Brain pericyte (primary cell): Measurements from ENCODE around the gene ANKAR.
"Not testable (repeated sequence)": the region's sequence is repeated elsewhere in the genome, so short reads cannot be mapped to it uniquely, and the experiment has no call there.

Source experiments
- DNase-seq: peaks from one replicate; pipeline ENCODE4 v3.0.0-alpha.2; 2012; ENCODE audit warnings: low read depth, low spot score

ANKAR gene

GRCh38 chr2:189674374-189675112 is at the start of gene ANKAR:
TSS of gene ANKAR (plus strand) at chr2:189674670. CDS start at chr2:189676491, 1,821 bp downstream.
- peak; percentile 78 for DNase-seq

DNA sequence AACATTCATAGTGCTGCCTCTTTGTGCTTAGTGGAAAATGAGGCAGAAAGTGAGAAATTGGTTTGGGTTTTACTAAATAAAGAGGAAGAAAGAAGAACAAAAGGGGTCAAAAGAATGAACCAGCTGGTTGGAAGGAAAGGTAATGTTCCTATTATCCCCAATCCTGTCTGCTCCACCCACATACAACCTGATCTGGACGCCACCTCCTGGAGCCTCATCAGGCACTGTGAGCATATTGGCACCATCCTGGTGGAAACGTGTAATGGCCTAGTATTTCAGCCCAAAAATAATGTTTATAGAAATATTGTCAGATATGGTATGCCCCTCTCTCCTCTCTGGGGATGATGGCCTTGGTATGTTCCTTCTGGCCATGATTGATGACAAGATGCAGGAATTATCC is 48.8 kb upstream of the ANKAR start:
- DNase-seq: no peak

- DNase-seq: no peak
These were observed 46.7 kb upstream of the ANKAR start for GRCh38 chr2:189627789-189628188.

DNA sequence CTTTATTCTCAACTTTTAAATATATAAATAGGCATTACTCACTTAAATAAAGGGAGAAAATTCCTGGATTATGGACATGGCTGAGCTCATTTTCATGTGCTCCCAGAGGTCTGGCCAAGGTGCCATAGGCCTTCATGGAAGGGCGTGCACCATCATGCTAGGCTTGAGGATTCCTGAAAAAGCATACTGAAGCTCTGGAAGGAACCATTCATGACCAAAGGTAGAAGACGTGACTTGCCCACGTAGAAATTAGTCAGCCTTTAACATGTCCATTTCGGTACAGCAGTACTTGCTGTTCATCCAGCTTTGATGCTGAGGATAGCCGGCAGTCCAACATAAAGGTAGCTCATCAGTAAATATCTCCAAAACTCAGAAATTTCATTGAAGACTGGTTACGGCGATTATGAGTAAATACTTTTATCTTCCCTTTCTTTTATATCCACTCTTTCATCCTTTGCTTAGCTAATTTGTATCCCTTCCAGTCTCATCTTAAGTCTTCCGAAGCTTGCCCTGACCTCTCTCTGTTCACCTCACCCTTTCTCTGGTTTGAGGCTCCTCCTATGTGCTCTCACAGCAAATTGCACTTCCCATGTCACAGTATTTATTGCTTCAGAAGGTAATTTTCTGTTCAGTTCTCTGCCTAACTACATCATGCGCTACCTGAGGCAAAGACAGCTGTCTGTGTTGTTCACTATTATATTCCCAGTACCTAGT is 45.5 kb upstream of the ANKAR start:
- no peak for DNase-seq

GRCh38 chr2:189629531-189630453 is 44.7 kb upstream of the ANKAR start:
- peak; percentile 36 for DNase-seq

DNA sequence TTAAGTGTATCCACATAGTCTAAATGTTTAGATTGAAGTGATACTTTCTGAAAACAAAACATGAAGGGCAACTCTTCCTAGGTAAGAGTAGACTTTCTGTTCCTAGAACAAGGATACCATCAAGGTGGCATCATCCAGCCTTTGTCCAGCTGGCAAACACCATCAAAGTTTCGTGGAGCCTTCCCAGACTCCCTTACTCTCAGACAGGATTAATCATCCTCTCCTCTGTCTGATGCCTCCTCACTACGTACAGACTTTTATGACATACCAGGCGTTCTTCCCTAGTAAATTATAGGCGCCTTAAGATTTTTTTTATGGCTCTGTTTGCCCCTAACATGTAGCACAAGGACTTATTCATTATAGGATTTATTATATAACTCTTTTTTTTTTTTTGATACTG is 42.6 kb upstream of the ANKAR start:
- DNase-seq: no peak

DNA sequence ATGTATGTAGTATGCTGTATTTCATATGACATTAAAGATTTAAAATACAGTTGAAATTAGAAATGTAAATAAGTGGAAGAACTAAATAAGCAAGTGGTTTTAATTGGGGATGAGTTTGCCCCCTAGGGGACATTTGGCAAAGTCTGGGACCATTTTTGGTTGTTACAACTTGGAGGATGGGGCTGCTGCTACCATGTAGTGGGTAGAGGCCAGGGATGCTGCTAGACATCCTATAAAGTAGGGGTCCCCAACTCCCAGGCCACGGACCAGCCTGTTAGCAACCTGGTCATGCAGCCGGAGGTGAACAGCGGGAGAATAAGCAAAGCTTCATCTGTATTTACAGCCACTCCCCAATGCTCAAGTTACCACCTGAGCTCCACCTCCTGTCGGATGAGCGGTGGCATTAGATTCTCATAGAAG is 41.1 kb upstream of the ANKAR start:
- DNase-seq: no peak

DNA sequence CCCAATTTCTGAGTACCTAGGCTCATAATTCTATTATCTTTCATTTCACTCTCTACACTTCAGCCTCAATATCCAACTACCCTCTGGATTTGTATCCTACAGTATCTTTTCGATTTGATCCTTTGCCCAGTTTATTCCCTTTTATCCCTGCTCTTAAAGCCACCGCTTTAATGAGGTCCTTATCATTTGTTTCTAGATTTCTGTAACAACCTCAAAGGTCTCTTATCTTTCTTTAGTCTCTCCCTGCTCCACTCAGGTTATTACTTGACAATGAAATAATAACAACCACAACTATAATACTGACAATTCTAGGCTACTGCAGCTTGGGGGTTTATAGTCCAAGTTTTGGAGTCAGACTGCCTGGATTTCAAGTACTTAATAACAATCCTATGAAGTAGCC is 39.1 kb upstream of the ANKAR start:
- no peak for DNase-seq

DNA sequence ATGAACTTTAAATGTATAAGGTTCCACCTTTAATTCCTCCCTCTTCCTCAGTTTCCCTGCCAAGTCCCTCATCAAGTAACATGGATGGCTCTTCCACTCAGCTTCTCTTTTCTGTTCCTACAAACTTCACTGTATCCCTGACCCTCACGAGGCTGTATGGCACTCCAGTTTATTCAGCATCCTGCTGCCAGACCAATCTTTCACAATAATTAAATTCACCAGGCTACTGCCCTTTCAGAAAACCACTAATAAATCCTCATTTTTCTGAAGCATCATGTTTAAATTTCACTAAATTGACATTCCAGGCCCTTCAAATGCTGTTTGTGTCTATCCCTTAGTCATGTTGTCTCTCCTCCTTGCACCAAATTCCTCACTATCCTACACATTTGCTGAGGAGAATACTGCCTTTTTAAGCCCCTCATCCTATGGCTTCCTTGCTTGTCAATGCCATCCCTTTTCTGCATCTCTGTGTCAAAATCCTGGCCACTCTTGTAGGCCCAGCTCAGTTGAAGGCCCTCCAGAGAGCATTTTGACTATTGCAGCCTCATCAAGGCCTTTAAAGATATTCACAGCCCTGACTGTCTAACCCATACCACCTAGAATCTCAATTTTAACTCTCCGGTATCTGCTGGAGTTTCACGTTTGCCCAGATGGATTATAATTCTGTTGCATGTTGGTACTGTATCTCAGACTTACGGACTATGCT is 36.0 kb upstream of the ANKAR start:
- DNase-seq: no peak

DNA sequence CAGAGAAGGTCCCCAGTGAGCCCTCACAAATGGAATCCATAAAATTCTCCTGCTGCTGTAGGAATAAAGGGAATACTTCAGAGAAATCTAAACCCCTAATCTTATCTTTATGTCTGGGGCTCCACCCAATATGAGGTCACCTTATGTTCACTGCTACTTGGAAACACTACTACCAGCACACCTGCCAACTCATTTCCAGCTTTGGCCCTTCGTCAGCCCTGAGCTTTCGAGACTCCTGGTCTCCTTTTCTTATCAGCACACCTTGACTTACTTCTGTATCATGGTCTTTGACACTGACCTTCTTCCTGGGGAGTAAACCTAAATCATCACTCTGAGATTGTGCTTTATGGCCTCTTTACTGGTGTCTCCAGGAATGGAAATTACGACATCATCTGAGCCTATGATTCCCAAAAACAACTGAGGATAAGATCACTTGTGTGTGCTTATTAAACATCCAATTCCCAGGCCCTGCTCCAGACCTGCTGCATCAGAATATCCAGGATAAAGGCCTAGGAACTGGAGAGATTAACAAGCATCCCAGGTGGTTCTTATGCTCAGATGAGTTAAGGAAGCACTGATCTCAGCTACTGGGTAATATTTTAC is 35.4 kb upstream of the ANKAR start:
- no peak for DNase-seq

DNA sequence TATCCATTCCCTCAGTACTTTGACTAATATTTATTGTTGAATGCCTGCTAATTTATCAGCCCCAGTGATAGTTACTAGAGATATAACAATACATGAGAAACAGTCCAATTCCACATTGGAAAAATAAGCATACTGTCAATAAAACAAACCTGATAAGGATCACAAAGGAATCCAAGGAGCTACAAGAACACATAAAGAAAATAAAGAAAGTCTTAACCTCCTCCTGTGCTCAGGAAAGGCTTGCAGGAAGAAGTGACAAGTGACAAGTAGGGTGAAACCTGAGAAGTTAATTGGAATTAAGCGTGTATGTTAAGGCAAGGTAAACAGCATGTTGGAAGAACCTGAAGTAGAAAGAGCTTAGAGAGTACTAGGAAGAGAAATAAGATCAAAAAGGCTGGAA is 33.5 kb upstream of the ANKAR start:
- DNase-seq: no peak

- DNase-seq: no peak
These were observed 32.9 kb upstream of the ANKAR start for GRCh38 chr2:189641590-189641989.

- DNase-seq: no peak
These were observed 27.9 kb upstream of the ANKAR start for GRCh38 chr2:189646521-189646920.

GRCh38 chr2:189648846-189649509 is 25.5 kb upstream of the ANKAR start:
- no peak for DNase-seq

DNA sequence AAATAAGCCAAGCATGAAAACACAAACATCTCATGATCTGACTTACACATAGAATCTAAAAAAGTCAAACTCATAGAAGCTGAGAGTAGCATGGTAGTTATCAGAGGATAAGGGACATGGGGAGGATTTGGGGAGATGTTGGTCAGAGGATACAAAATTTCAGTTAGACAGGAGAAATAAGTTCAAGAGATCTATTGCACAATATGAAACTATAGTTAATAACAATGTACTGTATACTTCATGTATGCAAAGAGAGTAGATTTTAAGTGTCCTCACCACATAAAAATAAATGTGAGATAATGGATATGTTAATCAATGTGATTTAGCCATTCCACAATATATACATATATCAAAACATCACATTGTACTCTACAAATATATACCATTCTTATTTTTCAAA is 23.2 kb upstream of the ANKAR start:
- no peak for DNase-seq

DNA sequence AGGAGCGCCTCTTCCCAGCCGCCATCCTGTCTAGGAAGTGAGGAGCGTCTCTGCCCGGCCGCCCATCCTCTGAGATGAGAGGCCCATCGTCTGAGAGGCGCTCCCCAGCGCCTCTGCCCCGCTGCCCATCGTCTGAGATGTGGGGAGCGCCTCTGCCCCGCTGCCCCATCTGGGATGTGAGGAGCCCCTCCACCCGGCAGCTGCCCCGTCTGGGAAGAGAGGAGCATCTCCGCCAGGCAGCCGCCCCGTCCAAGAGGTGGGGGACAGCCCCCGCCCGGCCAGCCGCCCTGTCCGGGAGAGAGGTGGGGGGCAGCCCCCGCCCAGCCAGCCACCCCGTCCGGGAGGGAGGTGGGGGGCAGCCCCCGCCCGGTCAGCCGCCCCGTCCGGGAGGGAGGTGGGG is 21.0 kb upstream of the ANKAR start:
- DNase-seq: not testable (repeated sequence)

DNA sequence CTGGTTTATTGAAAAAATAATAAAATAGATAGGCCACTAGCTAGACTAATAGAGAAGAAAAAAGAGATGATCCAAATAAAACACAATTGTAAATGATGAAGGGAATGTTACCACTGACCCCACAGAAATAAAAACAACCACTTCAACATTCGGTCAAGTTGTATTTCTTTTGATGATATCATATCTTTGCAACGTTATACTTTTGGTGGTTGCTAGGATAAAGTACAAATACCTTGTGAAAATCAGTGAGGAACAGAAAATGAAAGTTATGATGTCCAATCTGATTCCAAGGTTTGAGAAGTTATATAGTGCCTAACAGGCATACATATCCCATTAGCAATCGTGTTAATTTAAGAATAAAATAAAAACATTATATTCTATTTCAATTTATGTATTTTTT is 19.8 kb upstream of the ANKAR start:
- no peak for DNase-seq

DNA sequence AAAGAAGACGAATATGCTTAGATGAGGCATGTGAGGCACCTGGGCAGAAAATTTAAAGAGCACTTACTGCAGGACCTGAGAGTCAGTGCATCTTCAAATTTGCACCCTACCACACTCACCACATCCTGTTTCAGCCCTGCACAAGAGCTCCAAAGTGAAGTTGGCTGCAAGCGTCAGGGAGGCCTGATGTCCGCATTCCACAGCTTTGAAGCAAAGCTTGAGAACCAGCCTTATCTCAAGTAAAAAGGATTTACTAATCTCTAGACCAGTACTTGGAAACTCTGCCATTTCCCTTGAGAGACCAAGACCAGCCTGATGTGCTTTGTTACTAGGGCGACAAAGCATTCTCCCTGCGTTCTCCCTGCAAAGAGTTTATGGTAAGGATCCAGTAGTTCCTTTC is 16.6 kb upstream of the ANKAR start:
- DNase-seq: no peak

DNA sequence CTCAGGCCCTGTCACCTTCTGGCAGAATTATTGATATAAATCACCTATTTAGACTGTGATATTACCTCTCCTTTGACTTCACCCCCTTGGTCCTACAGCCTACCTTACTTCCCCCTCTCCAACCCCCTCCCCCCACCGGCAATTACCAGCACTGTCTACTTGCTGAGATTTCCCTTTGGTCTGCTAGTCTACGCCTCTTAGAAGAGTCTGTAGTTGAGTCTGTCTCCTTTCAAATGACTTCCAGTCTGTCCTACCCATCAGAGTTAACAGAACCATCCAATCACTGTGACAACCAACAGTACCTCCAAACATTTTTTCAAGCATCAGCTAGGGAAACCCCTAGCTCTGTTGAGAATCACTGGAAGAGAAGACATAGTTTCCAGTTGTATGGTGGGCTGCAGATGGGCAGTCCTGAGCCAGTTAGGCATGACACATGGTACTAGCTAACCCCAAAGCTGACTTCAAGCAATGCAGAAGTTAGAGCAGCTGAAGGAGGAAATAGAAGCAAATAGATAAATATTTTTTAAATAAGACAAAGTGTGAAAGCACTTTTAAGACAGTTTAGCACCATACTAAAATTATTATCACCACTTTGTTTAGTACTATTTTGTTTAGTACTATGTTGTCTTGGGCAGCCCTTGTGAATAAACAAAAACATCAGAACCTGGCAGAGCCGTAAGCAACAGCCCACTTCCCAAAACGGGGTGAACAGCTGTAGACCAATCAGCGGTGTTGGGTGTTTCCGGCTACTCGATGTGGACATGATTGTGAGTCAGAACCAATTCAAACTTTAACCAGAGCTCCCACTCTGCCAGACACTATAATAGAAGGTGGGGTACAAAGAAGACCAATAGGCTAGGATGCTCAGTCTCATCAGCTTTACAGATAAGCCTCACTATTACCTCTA is 15.9 kb upstream of the ANKAR start:
- DNase-seq: no peak

DNA sequence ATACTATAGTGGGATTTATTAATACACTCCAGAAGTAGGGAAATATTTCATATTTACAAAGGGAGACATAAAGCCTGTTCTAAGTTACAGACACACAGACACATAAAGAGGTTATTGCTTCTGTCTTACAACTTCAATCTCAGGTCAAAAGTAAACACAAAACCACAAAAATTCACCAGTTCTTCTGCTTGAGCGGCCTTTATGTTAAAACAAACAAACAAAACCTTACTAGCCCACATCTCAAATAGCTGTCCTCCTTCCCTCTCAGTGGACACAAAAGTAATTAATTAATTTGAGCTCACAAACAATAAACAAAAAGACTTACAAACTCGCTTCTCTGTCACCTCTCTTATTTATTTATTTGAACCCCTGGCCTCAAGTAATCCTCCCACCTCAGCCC is 14.7 kb upstream of the ANKAR start:
- no peak for DNase-seq
